Chondrocyte (in vitro differentiated cells): Measurements from ENCODE around the gene ADGRL3. TPM values are rescaled to one million over a fixed set of nuclear protein-coding genes. Genes with fewer than 3 reads are reported as not detected.
"Not testable (repeated sequence)": the region's sequence is repeated elsewhere in the genome, so short reads cannot be mapped to it uniquely, and the experiment has no call there.

Experiments
- DNase-seq: peaks from one replicate; pipeline ENCODE4 v3.0.0; 2021; ENCODE audit warnings: mixed read lengths, low spot score
- H3K27ac Mint-ChIP-seq: one replicate; pipeline ENCODE4 v1.8.0; 2021; ENCODE audit warnings: mild to moderate bottlenecking, moderate library complexity, mixed read lengths; ENCODE audit not compliant: unreplicated experiment
- H3K27me3 Mint-ChIP-seq: 2 replicates; pipeline ENCODE4 v1.8.0; 2021; ENCODE audit warnings: low read depth, mixed read lengths
- H3K36me3 Mint-ChIP-seq: 2 replicates; pipeline ENCODE4 v1.8.0; 2021; ENCODE audit warnings: low read depth, mixed read lengths
- H3K4me1 Mint-ChIP-seq: 2 replicates; pipeline ENCODE4 v1.8.0; 2021; ENCODE audit warnings: low read depth, mild to moderate bottlenecking, mixed read lengths
- H3K4me3 Mint-ChIP-seq: one replicate; pipeline ENCODE4 v1.8.0; 2021; ENCODE audit warnings: mild to moderate bottlenecking, moderate library complexity, mixed read lengths; ENCODE audit not compliant: unreplicated experiment
- H3K9me3 Mint-ChIP-seq: 2 replicates; pipeline ENCODE4 v1.8.0; 2021; ENCODE audit warnings: low read depth, mixed read lengths
- total RNA-seq: library from RNA; stranded (reverse); gene quantifications from 3 replicates; pipeline ENCODE4 v1.2.1, GENCODE V29; 2021
- TF ChIP-seq, protein P1 (sequence below): fragments of 200-600 bp; sonication (generic); IDR thresholded peaks from 2 replicates; pipeline ENCODE4 v1.5.0; 2021; ENCODE audit warnings: antibody characterized with exemption, mild to moderate bottlenecking, moderate library complexity

Gene ADGRL3
- total RNA-seq, 1 donor from 2014 or later = 11.6 TPM

GRCh38 chr4:61763682-61764081 is 563.6 kb downstream of the ADGRL3 start:
- H3K27me3 Mint-ChIP-seq = no peaks in the 10 kb centered on the region

DNA sequence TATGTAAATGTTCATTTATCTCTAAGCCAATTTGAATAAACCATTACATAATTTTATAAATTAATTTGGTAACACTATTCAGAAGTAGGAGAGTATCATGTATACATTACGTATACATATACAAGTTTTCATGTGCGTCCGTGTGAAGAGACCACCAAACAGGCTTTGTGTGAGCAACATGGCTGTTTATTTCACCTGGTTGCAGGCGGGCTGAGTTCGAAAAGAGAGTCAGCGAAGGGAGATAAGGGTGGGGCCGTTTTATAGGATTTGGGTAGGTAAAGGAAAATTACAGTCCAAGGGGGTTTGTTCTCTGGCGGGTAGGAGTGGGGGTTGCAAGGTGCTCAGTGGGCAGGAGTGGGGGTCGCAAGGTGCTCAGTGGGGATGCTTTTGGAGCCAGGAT is 564.0 kb downstream of the ADGRL3 start:
- not testable (repeated sequence) for H3K27ac Mint-ChIP-seq, H3K4me3 Mint-ChIP-seq
- peaks cover 13% of the 10 kb centered on the region for H3K9me3 Mint-ChIP-seq

More at GRCh38 chr4:61763682-61764081, 563.6 kb downstream of the ADGRL3 start:
- H3K4me1 Mint-ChIP-seq = no peaks in the 10 kb centered on the region
- no peak overlapping the region for H3K4me3 Mint-ChIP-seq
- DNase-seq = no peak
- peaks cover 3% of the 10 kb centered on the region for H3K36me3 Mint-ChIP-seq
- no peak overlapping the region for H3K27ac Mint-ChIP-seq
- TF ChIP-seq, protein P1, sequence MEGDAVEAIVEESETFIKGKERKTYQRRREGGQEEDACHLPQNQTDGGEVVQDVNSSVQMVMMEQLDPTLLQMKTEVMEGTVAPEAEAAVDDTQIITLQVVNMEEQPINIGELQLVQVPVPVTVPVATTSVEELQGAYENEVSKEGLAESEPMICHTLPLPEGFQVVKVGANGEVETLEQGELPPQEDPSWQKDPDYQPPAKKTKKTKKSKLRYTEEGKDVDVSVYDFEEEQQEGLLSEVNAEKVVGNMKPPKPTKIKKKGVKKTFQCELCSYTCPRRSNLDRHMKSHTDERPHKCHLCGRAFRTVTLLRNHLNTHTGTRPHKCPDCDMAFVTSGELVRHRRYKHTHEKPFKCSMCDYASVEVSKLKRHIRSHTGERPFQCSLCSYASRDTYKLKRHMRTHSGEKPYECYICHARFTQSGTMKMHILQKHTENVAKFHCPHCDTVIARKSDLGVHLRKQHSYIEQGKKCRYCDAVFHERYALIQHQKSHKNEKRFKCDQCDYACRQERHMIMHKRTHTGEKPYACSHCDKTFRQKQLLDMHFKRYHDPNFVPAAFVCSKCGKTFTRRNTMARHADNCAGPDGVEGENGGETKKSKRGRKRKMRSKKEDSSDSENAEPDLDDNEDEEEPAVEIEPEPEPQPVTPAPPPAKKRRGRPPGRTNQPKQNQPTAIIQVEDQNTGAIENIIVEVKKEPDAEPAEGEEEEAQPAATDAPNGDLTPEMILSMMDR = no peak
- H3K9me3 Mint-ChIP-seq = peaks cover 15% of the 10 kb centered on the region

DNA sequence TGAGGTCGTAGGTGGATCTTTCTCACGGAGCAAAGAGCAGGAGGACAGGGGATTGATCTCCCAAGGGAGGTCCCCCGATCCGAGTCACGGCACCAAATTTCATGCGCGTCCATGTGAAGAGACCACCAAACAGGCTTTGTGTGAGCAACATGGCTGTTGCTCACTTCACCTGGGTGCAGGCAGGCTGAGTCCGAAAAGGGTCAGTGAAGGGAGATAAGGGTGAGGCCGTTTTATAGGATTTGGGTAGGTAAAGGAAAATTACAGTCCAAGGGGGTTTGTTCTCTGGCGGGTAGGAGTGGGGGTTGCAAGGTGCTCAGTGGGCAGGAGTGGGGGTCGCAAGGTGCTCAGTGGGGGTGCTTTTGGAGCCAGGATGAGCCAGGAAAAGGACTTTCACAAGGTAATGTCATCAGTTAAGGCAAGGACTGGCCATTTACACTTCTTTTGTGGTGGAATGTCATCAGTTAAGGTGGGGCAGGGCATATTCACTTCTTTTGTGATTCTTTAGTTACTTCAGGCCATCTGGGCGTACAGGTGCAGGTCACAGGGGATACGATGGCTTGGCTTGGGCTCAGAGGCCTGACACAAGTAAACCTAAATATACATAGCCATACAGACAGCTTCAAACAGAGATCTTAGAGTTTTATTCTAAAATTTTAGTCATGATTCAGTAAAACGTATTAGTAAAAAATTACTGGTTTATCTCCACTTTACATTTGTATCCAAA is 569.5 kb downstream of the ADGRL3 start:
- H3K27me3 Mint-ChIP-seq, H3K36me3 Mint-ChIP-seq, H3K27ac Mint-ChIP-seq, H3K4me3 Mint-ChIP-seq, H3K9me3 Mint-ChIP-seq, DNase-seq: not testable (repeated sequence)
- H3K4me1 Mint-ChIP-seq = peaks cover 24% of the 10 kb centered on the region

More for the DNA sequence above, 564.0 kb downstream of the ADGRL3 start:
- H3K4me1 Mint-ChIP-seq, DNase-seq, H3K36me3 Mint-ChIP-seq, H3K27me3 Mint-ChIP-seq: not testable (repeated sequence)

GRCh38 chr4:61770456-61770855 is 570.3 kb downstream of the ADGRL3 start:
- Mint-ChIP-seq H3K27ac (no peak overlapping the region), H3K9me3 (no peaks in the 10 kb centered on the region), H3K27me3 (no peaks in the 10 kb centered on the region), H3K36me3 (no peaks in the 10 kb centered on the region), H3K4me3 (no peak overlapping the region), H3K4me1 (peaks cover 24% of the 10 kb centered on the region)
- DNase-seq = no peak
- TF ChIP-seq, protein P1 = no peak

DNA sequence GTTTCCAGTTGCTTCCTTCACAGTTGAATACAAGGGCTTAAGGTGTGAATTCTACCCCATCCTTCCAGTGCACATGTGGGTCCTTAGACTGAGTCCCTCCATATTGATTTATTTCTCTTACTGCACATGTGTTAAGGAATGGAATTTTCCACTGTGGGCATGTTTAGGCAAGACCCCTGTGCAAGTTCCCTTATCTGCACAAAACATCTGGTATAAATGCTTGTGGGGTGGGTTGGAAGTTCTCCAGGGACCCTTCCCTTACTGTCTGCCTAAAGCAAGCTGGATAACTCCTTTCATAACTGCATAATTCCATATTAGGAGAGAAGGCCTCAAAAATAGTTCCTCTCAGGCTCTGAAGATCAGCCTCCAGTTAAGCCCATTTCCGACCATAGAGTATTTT is 570.9 kb downstream of the ADGRL3 start:
- DNase-seq = no peak
- Mint-ChIP-seq H3K9me3 (no peaks in the 10 kb centered on the region), H3K4me3 (no peak overlapping the region)

GRCh38 chr4:61772126-61772525 is 572.0 kb downstream of the ADGRL3 start:
- Mint-ChIP-seq H3K27ac (no peak overlapping the region), H3K36me3 (no peaks in the 10 kb centered on the region), H3K4me1 (peaks cover 24% of the 10 kb centered on the region), H3K4me3 (no peak overlapping the region), H3K9me3 (no peaks in the 10 kb centered on the region), H3K27me3 (no peaks in the 10 kb centered on the region)
- TF ChIP-seq, protein P1 = no peak
- no peak for DNase-seq

More for the DNA sequence above, 570.9 kb downstream of the ADGRL3 start:
- peaks cover 24% of the 10 kb centered on the region for H3K4me1 Mint-ChIP-seq
- H3K36me3 Mint-ChIP-seq = no peaks in the 10 kb centered on the region
- TF ChIP-seq, protein P1 = no peak
- no peak overlapping the region for H3K27ac Mint-ChIP-seq
- H3K27me3 Mint-ChIP-seq = no peaks in the 10 kb centered on the region
